H1 (cell line): ENCODE measurements around the gene PTMS.

Experiments
- EP300 ChIP-seq, 2 experiments: IDR thresholded peaks; 1 replicate in 1 of 2; 2 replicates in 1 of 2; pipeline ENCODE4 v1.6.1; 2011 to 2012; ENCODE audit warnings: low read depth in 2 of 2, low read length in 2 of 2, mild to moderate bottlenecking in 2 of 2, borderline replicate concordance in 1 of 2, inconsistent platforms in 1 of 2, moderate library complexity in 1 of 2
- HDAC2 ChIP-seq, 2 experiments: fragments of 300-600 bp in 1 of 2; sonication (generic) in 1 of 2; IDR thresholded peaks; 2 replicates each; pipeline ENCODE4 v1.6.1; 2011 to 2012; ENCODE audit warnings: low read depth in 2 of 2, low read length in 2 of 2, mild to moderate bottlenecking in 2 of 2, moderate library complexity in 2 of 2, borderline replicate concordance in 1 of 2, inconsistent platforms in 1 of 2
- RAD21 ChIP-seq, 2 experiments: IDR thresholded peaks in 1 of 2; conservative IDR thresholded peaks in 1 of 2; 2 replicates each; pipeline ENCODE4 v1.6.1; 2011; ENCODE audit warnings: low read depth in 2 of 2, low read length in 2 of 2, improper control_type of control experiment in 1 of 2, inconsistent platforms in 1 of 2, mild to moderate bottlenecking in 1 of 2, moderate library complexity in 1 of 2
- RFX5 ChIP-seq: IDR thresholded peaks from 2 replicates; pipeline ENCODE4 v1.6.1; 2011; ENCODE audit warnings: low read depth, low read length, improper control_type of control experiment, borderline replicate concordance
- RXRA ChIP-seq: IDR thresholded peaks from 2 replicates; pipeline ENCODE4 v1.6.1; 2011; ENCODE audit warnings: low read depth, mild to moderate bottlenecking, low read length, moderate library complexity; ENCODE audit not compliant: insufficient read depth
- SP2 ChIP-seq: IDR thresholded peaks from 2 replicates; pipeline ENCODE4 v1.6.1; 2012; ENCODE audit warnings: mild to moderate bottlenecking, low read length, inconsistent platforms
- TF ChIP-seq, protein P1 (sequence below): IDR thresholded peaks from 2 replicates; pipeline ENCODE4 v1.6.1; 2011; ENCODE audit warnings: low read depth, mild to moderate bottlenecking, low read length; ENCODE audit not compliant: insufficient read depth
- TF ChIP-seq, protein P2 (sequence below), 3 experiments: IDR thresholded peaks; 1 replicate in 2 of 3; 2 replicates in 1 of 3; pipeline versions ENCODE4 v1.5.1 to v1.6.1; 2011; ENCODE audit warnings: low read length in 3 of 3, mild to moderate bottlenecking in 3 of 3, inconsistent platforms in 2 of 3, low read depth in 1 of 3, moderate library complexity in 1 of 3; ENCODE audit not compliant: insufficient read depth in 1 of 3; ENCODE audit errors: control extremely low read depth in 1 of 3

DNA sequence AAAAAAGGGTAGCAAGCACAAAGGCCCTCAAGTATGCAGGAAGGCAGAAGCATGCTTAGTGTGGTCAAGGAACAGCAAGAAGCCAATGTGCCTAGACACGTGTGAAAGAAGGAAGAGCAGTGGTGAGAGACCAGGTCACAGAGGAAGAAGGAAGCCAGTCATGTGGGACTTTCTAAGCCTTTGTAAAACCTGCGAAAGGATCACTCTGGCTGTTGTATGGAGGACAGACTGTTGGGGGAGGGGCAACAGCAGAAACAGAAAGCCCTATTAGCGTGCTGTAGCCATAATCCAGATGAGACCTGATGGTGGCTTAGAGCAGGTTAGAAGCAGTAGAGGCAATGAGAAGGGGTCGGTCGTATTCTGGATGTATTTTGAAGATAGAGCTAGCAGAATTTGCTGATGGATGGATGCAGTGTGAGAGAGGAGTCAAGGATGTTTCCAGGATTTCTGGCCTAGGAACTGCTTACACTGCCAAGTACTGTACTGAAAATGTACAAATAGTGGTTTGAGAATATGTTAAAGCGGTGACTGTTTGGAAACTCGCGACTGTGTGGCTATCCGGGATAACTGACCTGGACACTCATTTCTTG lies 7.6 kb upstream of the PTMS start:
- TF ChIP-seq EP300 (IDR thresholded peaks at IDR 0.05; ENCODE audit: borderline replicate concordance in 1 of 2, low read depth in 2 of 2, low read length in 2 of 2) (no peak), RXRA (no peak), HDAC2 (IDR thresholded peaks at IDR 0.05; ENCODE audit: borderline replicate concordance in 1 of 2, low read depth in 2 of 2, low read length in 2 of 2) (no peak), SP2 (no peak), RFX5 (no peak), RAD21 (IDR thresholded peaks at IDR 0.05 in 1 of 2, conservative IDR thresholded peaks at IDR 0.05 in 1 of 2; ENCODE audit: low read depth in 2 of 2, low read length in 2 of 2) (no peak)
- TF ChIP-seq, protein P1, sequence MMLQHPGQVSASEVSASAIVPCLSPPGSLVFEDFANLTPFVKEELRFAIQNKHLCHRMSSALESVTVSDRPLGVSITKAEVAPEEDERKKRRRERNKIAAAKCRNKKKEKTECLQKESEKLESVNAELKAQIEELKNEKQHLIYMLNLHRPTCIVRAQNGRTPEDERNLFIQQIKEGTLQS: no peak
- TF ChIP-seq, protein P2, sequence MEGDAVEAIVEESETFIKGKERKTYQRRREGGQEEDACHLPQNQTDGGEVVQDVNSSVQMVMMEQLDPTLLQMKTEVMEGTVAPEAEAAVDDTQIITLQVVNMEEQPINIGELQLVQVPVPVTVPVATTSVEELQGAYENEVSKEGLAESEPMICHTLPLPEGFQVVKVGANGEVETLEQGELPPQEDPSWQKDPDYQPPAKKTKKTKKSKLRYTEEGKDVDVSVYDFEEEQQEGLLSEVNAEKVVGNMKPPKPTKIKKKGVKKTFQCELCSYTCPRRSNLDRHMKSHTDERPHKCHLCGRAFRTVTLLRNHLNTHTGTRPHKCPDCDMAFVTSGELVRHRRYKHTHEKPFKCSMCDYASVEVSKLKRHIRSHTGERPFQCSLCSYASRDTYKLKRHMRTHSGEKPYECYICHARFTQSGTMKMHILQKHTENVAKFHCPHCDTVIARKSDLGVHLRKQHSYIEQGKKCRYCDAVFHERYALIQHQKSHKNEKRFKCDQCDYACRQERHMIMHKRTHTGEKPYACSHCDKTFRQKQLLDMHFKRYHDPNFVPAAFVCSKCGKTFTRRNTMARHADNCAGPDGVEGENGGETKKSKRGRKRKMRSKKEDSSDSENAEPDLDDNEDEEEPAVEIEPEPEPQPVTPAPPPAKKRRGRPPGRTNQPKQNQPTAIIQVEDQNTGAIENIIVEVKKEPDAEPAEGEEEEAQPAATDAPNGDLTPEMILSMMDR (IDR thresholded peaks at IDR 0.05; ENCODE audit: control extremely low read depth in 1 of 3, insufficient read depth in 1 of 3, low read depth in 1 of 3, low read length in 3 of 3): no peak
